ENCODE measurements around the gene ACSS1. TPM values are rescaled to one million over a fixed set of nuclear protein-coding genes. Genes with fewer than 3 reads are reported as not detected.

The ACSS1 gene
- total RNA-seq, 1 experiment from 2014 or later, result 1.5 TPM

GRCh38 chr20:24992487-24993205 is 65.3 kb downstream of the ACSS1 start, which contains the start of gene APMAP (continued):
- TF ChIP-seq RELA (CRISPR knock-in tag; IDR thresholded peaks at IDR 0.05; ENCODE audit: borderline replicate concordance), result 0 out of 2 replicates have a peak, but pooled peaks have one; percentile 72
- peak; percentile 96 for TF ChIP-seq PREB (CRISPR knock-in tag; IDR thresholded peaks at IDR 0.05; ENCODE audit: borderline replicate concordance)
- TF ChIP-seq ZBTB43 (CRISPR knock-in tag; IDR thresholded peaks at IDR 0.05), result peak; percentile 89; the same call in 1 of the 2 replicates
- TF ChIP-seq FOXP4 (CRISPR knock-in tag; IDR thresholded peaks at IDR 0.05), result peak; percentile 86; the same call in 1 of the 2 replicates
- TF ChIP-seq PRDM15 (CRISPR knock-in tag; IDR thresholded peaks at IDR 0.05), result 0 out of 2 replicates have a peak, but pooled peaks have one; percentile 34
- peak; percentile 95; the same call in 1 of the 2 replicates for TF ChIP-seq CREM (CRISPR knock-in tag; IDR thresholded peaks at IDR 0.05)
- peak; percentile 93 for TF ChIP-seq FOXP1 (CRISPR knock-in tag; IDR thresholded peaks at IDR 0.05; ENCODE audit: borderline replicate concordance)
- no peak for TF ChIP-seq ZNF671 (CRISPR knock-in tag; IDR thresholded peaks at IDR 0.05)
- TF ChIP-seq E2F4 (CRISPR knock-in tag; IDR thresholded peaks at IDR 0.05; ENCODE audit: borderline replicate concordance, low read depth), result peak; percentile 36; the same call in 1 of the 2 replicates
- 0 out of 2 replicates have a peak, but pooled peaks have one; percentile 62 for TF ChIP-seq E2F5 (CRISPR knock-in tag; IDR thresholded peaks at IDR 0.05)
- TF ChIP-seq USF1 (CRISPR knock-in tag; IDR thresholded peaks at IDR 0.05), result peak; percentile 64; the same call in 1 of the 2 replicates
- TF ChIP-seq SMAD3 (CRISPR knock-in tag; IDR thresholded peaks at IDR 0.05; ENCODE audit: borderline replicate concordance), result peak; percentile 24; the same call in 1 of the 2 replicates
- TF ChIP-seq TEAD1 (CRISPR knock-in tag; IDR thresholded peaks at IDR 0.05), result peak; percentile 46; the same call in 1 of the 2 replicates
- TF ChIP-seq ZMAT4 (CRISPR knock-in tag; IDR thresholded peaks at IDR 0.05), result no peak
- TF ChIP-seq ESRRA (CRISPR knock-in tag; IDR thresholded peaks at IDR 0.05; ENCODE audit: borderline replicate concordance), result peak; percentile 87; the same call in 1 of the 2 replicates

All from WTC11 (cell line).